Diencephalon (tissue), 1 donor: ENCODE results near the gene HID1. TPM values are rescaled to one million over a fixed set of nuclear protein-coding genes. Genes with fewer than 3 reads are reported as not detected.

Experiments
- total RNA-seq: library from RNA; depleted of rRNA; stranded (reverse); fragments of >200 nt; gene quantifications from one replicate; pipeline ENCODE4 v1.2.3, GENCODE V29; 2014

The HID1 gene, protein sequence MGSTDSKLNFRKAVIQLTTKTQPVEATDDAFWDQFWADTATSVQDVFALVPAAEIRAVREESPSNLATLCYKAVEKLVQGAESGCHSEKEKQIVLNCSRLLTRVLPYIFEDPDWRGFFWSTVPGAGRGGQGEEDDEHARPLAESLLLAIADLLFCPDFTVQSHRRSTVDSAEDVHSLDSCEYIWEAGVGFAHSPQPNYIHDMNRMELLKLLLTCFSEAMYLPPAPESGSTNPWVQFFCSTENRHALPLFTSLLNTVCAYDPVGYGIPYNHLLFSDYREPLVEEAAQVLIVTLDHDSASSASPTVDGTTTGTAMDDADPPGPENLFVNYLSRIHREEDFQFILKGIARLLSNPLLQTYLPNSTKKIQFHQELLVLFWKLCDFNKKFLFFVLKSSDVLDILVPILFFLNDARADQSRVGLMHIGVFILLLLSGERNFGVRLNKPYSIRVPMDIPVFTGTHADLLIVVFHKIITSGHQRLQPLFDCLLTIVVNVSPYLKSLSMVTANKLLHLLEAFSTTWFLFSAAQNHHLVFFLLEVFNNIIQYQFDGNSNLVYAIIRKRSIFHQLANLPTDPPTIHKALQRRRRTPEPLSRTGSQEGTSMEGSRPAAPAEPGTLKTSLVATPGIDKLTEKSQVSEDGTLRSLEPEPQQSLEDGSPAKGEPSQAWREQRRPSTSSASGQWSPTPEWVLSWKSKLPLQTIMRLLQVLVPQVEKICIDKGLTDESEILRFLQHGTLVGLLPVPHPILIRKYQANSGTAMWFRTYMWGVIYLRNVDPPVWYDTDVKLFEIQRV
- 25.1 TPM for total RNA-seq

DNA sequence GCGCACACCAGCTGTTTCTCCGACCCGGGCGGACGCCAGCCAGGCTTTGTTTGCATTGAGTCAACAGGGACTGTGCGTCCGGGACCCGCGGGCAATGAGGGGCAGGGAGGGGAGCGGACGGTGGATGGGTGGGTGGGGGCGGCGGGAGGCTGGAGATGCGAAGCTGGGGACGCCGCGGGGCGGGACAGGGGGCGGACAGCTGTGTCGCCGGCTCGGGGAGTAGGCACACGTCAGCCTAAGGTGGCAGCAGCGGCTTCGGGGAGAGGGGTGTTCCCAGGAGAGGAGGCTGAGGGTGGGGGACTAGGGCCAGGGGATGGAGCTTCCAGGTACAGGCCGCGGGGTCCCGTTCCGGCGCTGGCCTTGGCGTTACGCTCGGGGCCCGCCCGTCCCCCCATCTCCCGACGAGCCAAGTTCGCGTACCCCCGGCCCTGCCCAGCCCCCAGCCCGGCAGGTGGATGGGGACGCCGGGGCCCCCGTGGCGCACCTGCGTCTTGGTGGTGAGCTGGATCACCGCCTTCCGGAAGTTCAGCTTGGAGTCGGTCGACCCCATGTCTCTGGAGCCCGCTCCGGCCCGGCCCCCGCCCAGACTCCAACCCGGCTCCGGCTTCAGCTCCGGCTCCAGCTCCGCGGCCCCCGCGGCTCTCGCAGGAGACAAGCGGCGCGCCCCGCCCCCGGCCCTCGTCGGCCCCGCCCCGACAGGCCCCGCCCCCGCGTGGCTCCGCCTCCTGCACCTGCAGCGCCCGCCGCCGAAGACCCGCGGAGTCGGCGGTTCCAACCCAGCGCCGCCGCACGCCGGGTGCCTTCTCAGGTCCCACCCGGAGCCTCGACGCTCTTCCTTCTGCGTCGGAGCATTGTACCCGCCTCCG lies at the start of gene HID1:
HID1 (minus strand) TSS at position 653 of the 866 bp plus-strand sequence; CDS start at position 550, 103 bp downstream.

DNA sequence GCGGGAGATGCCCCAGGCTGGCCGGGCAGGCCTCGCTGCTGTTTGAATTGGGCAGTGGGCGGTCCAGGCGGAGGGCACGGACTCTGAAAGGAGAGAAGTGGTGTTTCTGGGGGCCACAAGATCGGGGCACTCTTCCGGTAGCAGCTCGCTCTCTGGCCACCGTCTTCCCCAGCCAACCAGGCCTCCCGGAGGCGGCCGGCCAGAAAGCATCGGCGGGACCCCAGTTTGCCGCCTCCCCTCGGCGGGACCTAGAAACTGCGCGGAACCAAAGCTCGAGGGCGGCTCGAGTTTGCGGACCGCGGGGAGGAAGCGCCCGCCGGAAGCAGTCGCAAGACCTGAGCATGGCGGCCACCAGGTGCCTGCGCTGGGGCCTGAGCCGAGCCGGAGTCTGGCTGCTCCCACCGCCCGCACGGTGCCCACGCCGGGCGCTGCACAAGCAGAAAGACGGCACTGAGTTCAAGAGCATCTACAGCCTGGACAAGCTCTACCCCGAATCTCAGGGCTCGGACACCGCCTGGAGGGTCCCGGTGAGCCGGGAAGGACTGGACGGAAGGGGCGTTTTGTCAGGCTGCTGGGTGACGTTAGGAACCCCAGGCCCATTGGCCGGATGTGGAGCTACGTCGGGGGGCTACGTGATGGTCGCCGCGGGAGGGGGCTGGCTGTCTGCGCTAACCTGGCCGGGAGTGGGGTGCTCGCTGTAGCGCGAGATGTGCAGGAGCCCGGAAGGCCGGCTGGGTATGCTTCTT lies 40.0 kb upstream of the HID1 start, which contains the start of gene MRPL58:
MRPL58 (plus strand) TSS at position 325 of the 746 bp plus-strand sequence; CDS start at position 342, 17 bp downstream.

DNA sequence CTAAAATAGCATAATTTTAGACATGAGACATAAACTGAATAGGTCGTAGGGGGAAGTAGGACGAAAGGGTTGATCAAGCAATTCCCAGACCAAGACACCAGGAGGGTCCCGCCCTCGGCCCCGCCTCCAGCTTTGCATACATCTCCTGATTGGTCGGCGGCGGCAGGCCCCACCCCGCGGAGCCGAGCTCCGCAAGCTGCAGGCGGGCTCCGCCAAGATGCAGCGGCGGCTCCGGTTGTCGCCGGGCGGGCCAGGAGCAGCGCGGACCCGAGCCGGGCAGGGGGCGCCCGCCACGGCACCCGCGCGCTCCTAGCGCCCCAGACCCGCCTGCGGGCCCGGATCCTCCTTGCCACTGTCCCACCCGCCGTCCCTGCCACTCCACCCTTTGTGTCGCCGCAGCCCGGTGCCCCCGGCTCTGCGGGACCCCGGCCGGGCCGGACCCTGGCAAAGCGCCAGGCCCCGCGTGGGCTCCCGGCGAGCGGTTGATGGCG lies 14.9 kb upstream of the HID1 start, which contains the start of gene CDR2L:
CDR2L (plus strand) TSS at position 215 of the 491 bp plus-strand sequence. CDS start 412 bp downstream, outside the sequence.

DNA sequence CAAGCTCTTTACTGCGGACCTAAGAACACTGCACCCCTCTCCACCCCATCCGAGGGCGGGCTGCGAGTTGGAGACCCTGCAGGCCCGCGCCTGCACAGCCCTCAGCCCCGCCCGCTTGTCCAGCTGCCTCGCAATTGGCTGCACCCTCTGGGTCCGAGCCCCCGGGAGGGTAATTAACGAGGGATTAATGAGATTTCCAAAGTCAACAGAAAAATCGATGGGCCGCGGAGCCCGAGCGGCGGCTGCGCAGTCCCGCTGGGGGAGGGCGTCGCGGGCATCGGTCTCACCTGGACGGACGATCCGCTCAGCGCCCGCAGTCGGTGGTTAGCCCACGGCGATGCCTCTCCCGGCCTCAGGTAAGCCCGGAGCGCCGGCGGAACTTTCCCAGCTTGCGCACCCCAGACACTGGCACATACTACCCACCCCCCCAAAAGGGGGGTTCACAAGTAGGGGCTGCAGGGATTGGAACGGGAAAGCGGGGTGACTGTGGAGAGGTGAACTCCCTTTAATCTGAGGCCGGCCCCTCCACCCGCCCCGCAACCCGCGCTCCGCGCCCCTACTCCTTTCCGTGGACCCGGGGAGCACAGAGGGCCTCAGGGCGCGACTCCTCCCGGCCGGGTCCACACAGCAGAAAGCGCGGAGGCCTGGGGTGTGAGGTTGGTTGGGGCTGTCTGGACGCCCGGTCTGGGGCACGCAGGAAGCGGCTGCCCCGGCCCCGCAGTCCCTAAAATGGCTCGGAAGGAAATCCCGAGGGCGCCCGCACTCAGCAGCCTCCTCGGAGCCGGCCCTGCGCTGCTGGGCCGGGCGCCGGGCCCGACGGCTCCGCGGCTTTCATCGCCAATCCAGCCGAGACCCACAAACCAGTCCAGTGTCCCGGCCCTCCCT lies 36.7 kb downstream of the HID1 start, which contains the start of gene OTOP3:
OTOP3 (plus strand) TSS at position 314 of the 885 bp plus-strand sequence; CDS start at position 338, 24 bp downstream.

DNA sequence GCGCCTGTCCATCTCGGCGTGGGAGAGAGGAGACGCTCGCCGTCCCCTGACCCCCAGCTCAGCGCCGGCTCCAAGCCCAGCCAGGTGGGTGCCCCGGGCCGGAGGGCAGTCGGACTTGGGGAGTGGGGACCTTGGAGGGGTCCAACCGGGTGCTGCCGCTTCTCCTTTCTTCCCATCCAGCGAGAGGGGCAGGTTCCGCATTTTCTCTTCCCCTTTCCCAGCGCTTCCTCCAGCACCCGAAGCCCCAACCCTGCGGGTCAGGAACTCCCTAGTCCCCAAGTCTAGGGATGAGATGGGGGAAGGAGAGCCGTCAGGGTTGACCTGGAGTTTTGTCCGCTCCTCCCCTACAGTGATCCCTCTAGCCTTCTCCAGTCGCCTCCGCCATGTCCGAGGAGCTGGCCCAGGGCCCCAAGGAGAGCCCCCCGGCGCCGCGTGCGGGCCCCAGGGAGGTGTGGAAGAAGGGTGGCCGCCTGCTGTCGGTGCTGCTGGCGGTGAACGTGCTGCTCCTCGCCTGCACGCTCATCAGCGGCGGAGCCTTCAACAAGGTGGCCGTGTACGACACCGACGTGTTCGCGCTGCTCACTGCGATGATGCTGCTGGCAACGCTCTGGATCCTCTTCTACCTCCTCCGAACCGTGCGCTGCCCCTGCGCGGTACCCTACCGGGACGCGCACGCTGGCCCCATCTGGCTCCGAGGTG lies 48.2 kb downstream of the HID1 start, which contains the start of gene OTOP2:
OTOP2 (plus strand) TSS at position 24 of the 699 bp plus-strand sequence; CDS start at position 384, 360 bp downstream.

DNA sequence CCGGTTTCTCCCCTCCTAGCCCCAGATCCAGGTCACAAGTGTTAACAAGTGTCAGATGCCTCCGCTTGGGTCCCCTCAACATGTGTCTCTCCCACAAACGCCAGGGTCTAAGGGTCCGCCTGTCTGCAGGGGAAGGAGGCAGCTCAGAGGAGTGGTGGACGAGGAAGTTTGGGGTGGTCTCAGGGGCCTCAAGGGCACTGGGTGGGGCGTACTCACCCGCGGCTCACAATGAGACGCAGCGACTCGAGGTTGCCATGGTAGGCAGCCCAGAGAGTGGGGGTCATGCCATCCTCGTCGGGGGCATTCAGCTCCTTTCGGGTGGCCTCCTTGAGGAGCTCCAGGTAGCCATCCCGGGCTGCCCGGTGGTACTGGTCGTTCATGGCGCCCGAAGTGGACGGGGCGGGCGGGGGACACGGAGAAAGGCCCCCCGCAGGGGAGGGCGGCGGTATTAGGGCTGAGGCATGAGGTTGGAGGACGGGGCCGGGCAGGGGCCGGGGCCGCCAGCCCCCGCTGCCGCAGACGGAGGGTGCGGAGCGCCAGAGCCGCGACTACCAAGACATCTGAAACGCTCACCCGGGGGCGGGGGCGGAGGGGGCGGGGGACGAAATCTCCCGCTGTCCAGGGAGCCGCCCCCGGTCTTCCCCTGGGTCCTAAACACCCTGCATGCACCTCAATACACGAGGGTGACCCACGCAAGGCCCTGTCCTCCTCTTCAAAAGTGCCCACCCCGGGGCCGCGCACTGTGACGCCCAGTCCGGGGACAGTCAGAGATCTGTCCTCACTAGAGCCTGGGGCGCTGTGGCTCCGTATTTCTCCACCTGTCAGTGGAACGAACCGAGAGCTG lies 49.6 kb downstream of the HID1 start, which contains the start of gene USH1G:
USH1G (minus strand) TSS at position 562 of the 844 bp plus-strand sequence; CDS start at position 380, 182 bp downstream.

Other genes with a start within 250 kb of the HID1 start
- 3.2 TPM for gene RAB37, start 235.5 kb downstream of the HID1 start, total RNA-seq
- gene NHERF1, start 224.1 kb downstream of the HID1 start, total RNA-seq, result 12.5 TPM
- 20.5 TPM for gene NAT9, start 196.4 kb downstream of the HID1 start, total RNA-seq
- 1.2 TPM for gene GRIN2C, start 112.9 kb downstream of the HID1 start, total RNA-seq
- 5.5 TPM for gene FDXR, start 99.8 kb downstream of the HID1 start, total RNA-seq
- 5.5 TPM for gene FADS6, start 79.1 kb downstream of the HID1 start, total RNA-seq
- gene USH1G, start 49.5 kb downstream of the HID1 start, total RNA-seq, result 0.46 TPM
- gene OTOP2, start 48.5 kb downstream of the HID1 start, total RNA-seq, result not detected
- gene OTOP3, start 36.9 kb downstream of the HID1 start, total RNA-seq, result not detected
- gene CDR2L, start 14.9 kb upstream of the HID1 start, total RNA-seq, result 7.2 TPM
- 13.4 TPM for gene MRPL58, start 39.9 kb upstream of the HID1 start, total RNA-seq
- 146 TPM for gene ATP5PD, start 74.2 kb upstream of the HID1 start, total RNA-seq
- 51.2 TPM for gene KCTD2, start 74.5 kb upstream of the HID1 start, total RNA-seq
- gene SLC16A5, start 115.2 kb upstream of the HID1 start, total RNA-seq, result 2.1 TPM
- 3.0 TPM for gene ARMC7, start 137.2 kb upstream of the HID1 start, total RNA-seq
- 32.3 TPM for gene NT5C, start 159.0 kb upstream of the HID1 start, total RNA-seq
- 563 TPM for gene JPT1, start 181.8 kb upstream of the HID1 start, total RNA-seq
- 146 TPM for gene SUMO2, start 210.2 kb upstream of the HID1 start, total RNA-seq
- gene NUP85, start 232.9 kb upstream of the HID1 start, total RNA-seq, result 23.1 TPM